A673 (cell line): ENCODE results near the gene ATP2A3. TPM values are rescaled to one million over a fixed set of nuclear protein-coding genes. Genes with fewer than 3 reads are reported as not detected.

ENCODE experiments used
- BruUV-seq: library from RNA; stranded (reverse); fragments of 400-500 nt; replicated peaks from 2 replicates; lab custom pipeline; 2021; lab: Mats Ljungman, UMichigan
- CTCF ChIA-PET: fragments of 300-600 bp; sonication (Branson Sonifier 250); formaldehyde crosslinking; loops from one replicate; lab custom pipeline; 2022; ENCODE audit warnings: antibody characterized with exemption; lab: Charles Lee
- POLR2A ChIA-PET: fragments of 300-600 bp; sonication (Branson Sonifier 250); formaldehyde crosslinking; loops from one replicate; lab custom pipeline; 2022; ENCODE audit warnings: antibody characterized with exemption; ENCODE audit not compliant: low non-redundant PET; lab: Charles Lee
- DNase-seq: peaks from one replicate; pipeline ENCODE4 v3.0.0-alpha.2; 2015; ENCODE audit warnings: low spot score
- H3K27ac ChIP-seq: fragments of 200-600 bp; sonication (generic); 2 replicates; pipeline ENCODE4 v1.5.1; 2016; ENCODE audit warnings: mixed run types, low read depth, mild to moderate bottlenecking, mixed read lengths, antibody characterized with exemption, low read length; ENCODE audit not compliant: poor library complexity, severe bottlenecking
- H3K27me3 ChIP-seq: fragments of 200-600 bp; sonication (generic); replicated peaks from 2 replicates; pipeline ENCODE4 v1.6.1; 2017; ENCODE audit warnings: mixed run types, low read depth, mild to moderate bottlenecking, mixed read lengths, antibody characterized with exemption, low read length; ENCODE audit not compliant: insufficient read depth, poor library complexity
- H3K36me3 ChIP-seq: fragments of 200-600 bp; sonication (generic); 2 replicates; pipeline ENCODE4 v1.6.1; 2016; ENCODE audit warnings: mixed run types, mild to moderate bottlenecking, mixed read lengths, antibody characterized with exemption, low read length; ENCODE audit not compliant: insufficient read depth, poor library complexity, severe bottlenecking
- H3K4me1 ChIP-seq: fragments of 200-600 bp; sonication (generic); 2 replicates; pipeline ENCODE4 v1.6.1; 2017; ENCODE audit warnings: mixed run types, mild to moderate bottlenecking, mixed read lengths, antibody characterized with exemption, low read length; ENCODE audit not compliant: insufficient read depth, poor library complexity, severe bottlenecking
- H3K4me3 ChIP-seq: fragments of 200-600 bp; sonication (generic); 2 replicates; pipeline ENCODE4 v1.5.1; 2016; ENCODE audit warnings: low read depth, mixed run types, mild to moderate bottlenecking, mixed read lengths, low read length; ENCODE audit not compliant: poor library complexity, severe bottlenecking
- H3K9me3 ChIP-seq: fragments of 200-600 bp; sonication (generic); 2 replicates; pipeline ENCODE4 v1.6.1; 2016; ENCODE audit warnings: mixed run types, low read depth, mild to moderate bottlenecking, mixed read lengths, antibody characterized with exemption, low read length; ENCODE audit not compliant: poor library complexity, severe bottlenecking
- CTCF ChIP-seq: fragments of 300-800, 200-600 bp; sonication (generic); conservative IDR thresholded peaks from 2 replicates; pipeline ENCODE4 v1.5.1; 2017; ENCODE audit warnings: low read depth, mild to moderate bottlenecking, antibody characterized with exemption, low read length, moderate library complexity, mixed read lengths
- EZH2 ChIP-seq: fragments of 200-600 bp; sonication (generic); IDR thresholded peaks from 2 replicates; pipeline ENCODE4 v1.6.1; 2017; ENCODE audit warnings: borderline replicate concordance, low read depth, mild to moderate bottlenecking, mixed read lengths, antibody characterized with exemption, low read length; ENCODE audit not compliant: poor library complexity, severe bottlenecking
- intact Hi-C: fragments of 100-400 bp; cut with micrococcal nuclease; formaldehyde crosslinking; loops from one replicate; pipeline ENCODE4 v1.10.0; 2022; ENCODE audit not compliant: unreplicated experiment
- total RNA-seq: library from RNA; stranded (reverse); gene quantifications from 2 replicates; pipeline ENCODE4 v1.2.3, GENCODE V29; 2021

The ATP2A3 gene
- total RNA-seq, 1 experiment from 2014 or later = 0.17 TPM

- no peak overlapping the region for H3K27ac ChIP-seq
- intact Hi-C loops = loop anchor here (2.0 to 10.0 kb wide), 4 partner anchors 91 to 501 kb away; no protein-coding TSS in a partner anchor
- no peak overlapping the region for H3K4me3 ChIP-seq
- peaks cover 9% of the 10 kb centered on the region for H3K4me1 ChIP-seq
- no peaks in the 10 kb centered on the region for H3K9me3 ChIP-seq
- H3K36me3 ChIP-seq = no peaks in the 10 kb centered on the region
- peak; percentile 74 for DNase-seq
- CTCF ChIA-PET = interaction anchor here (0.5 to 1.2 kb wide), 9 partner anchors 8 to 1166 kb away, joined by 3 to 8 read pairs (median 3); partner anchors contain the start of genes CTNS and SHPK
- BruUV-seq = no TSS peak
- peak; percentile 97 for TF ChIP-seq CTCF
- no peak for TF ChIP-seq EZH2
- POLR2A ChIA-PET = no interaction called here
- no peaks in the 10 kb centered on the region for H3K27me3 ChIP-seq
Observed at GRCh38 chr17:3913531-3914311, 50.5 kb downstream of the ATP2A3 start.

- Histone ChIP-seq H3K9me3 (no peaks in the 10 kb centered on the region), H3K36me3 (no peaks in the 10 kb centered on the region), H3K4me3 (no peak overlapping the region), H3K4me1 (peaks cover 9% of the 10 kb centered on the region), H3K27ac (no peak overlapping the region), H3K27me3 (no peaks in the 10 kb centered on the region)
- DNase-seq = no peak
- ChIA-PET CTCF (interaction anchor here (0.6 kb wide), 1 partner anchor 1167 kb away, joined by 3 read pairs; no protein-coding TSS in a partner anchor), POLR2A (no interaction called here)
- TF ChIP-seq CTCF (no peak), EZH2 (no peak)
- BruUV-seq = no TSS peak
- intact Hi-C loops = loop anchor here (2.0 to 10.0 kb wide), 4 partner anchors 92 to 502 kb away; no protein-coding TSS in a partner anchor
Observed at GRCh38 chr17:3912827-3913226, 51.4 kb downstream of the ATP2A3 start.

GRCh38 chr17:3911271-3912053 lies 52.8 kb downstream of the ATP2A3 start:
- Histone ChIP-seq H3K36me3 (no peaks in the 10 kb centered on the region), H3K4me3 (no peak overlapping the region), H3K4me1 (peaks cover under 1% of the 10 kb centered on the region), H3K27me3 (no peaks in the 10 kb centered on the region), H3K9me3 (no peaks in the 10 kb centered on the region), H3K27ac (no peak overlapping the region)
- intact Hi-C loops = loop anchor here (2.0 to 10.0 kb wide), 4 partner anchors 93 to 503 kb away; no protein-coding TSS in a partner anchor
- DNase-seq = no peak
- CTCF ChIA-PET = no interaction called here
- BruUV-seq = no TSS peak
- no peak for TF ChIP-seq EZH2
- no peak for TF ChIP-seq CTCF
- POLR2A ChIA-PET = no interaction called here
